GM12873 (cell line): ENCODE data around the gene SCAMP5.

Source experiments
- CTCF ChIP-seq: IDR thresholded peaks from 2 replicates; pipeline ENCODE4 v1.5.1; 2012; ENCODE audit warnings: low read depth, mild to moderate bottlenecking, moderate library complexity, low read length, control low read depth; ENCODE audit not compliant: insufficient read depth; ENCODE audit errors: missing control alignments

The SCAMP5 gene

DNA sequence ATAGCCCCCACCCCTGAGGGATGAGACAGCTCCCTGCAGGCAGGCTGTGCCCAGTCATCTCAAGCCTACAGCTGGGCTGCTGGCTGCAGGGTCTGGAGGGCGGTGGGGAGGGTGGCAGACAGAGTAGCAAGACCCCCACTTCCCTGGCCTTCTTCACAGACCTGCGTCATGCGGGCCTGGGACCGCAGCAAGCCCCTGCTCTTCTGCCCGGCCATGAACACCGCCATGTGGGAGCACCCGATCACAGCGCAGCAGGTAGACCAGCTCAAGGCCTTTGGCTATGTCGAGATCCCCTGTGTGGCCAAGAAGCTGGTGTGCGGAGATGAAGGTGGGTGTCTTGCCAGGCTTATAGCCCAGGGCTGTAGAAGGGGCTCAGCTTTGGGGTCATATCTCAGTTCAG is 53.0 kb downstream of the SCAMP5 start:
- TF ChIP-seq CTCF: no peak

DNA sequence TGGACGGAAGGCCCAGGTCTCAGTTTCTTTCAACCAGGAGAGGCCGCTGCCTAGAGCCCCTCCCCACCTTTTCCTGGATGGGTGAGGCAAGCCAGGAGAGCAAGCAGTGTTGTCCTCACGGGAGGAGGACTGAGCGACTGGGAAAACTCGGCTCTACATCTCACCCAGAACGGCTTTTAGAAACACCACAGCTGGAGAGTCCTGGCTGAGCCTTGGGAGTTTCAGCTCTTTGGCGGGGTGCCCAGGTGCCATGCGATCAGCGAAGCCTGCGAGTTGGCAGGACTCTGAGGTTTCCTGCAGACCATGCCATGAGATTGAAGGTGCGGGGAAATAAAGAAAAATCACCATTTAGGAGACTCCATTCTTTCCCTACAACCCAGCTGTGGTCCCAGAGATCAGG is 54.0 kb downstream of the SCAMP5 start:
- TF ChIP-seq CTCF: no peak

- no peak for TF ChIP-seq CTCF
These were observed 54.9 kb downstream of the SCAMP5 start for GRCh38 chr15:75050283-75050682.

- no peak for TF ChIP-seq CTCF
These were observed 55.8 kb downstream of the SCAMP5 start for GRCh38 chr15:75051191-75051608.

DNA sequence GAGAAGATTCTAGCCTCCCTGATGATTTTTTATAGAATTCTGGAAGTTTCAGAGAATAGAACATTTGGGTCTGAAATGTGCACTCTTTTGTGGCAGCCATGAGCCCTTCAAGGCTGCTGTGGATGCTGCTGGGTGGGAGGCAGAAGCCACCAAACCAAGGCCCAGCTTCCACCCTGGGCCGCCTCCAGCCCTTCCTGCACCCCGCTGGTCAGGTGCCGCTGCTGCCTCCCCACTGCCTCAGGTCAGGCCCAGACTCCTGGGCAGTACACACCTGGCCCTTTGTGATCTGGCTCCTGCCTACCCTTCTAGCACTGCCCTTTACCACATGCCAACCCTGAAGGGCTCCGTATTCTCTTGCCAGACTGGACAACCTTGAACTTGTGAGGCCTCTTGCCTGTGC is 56.3 kb downstream of the SCAMP5 start:
- TF ChIP-seq CTCF: no peak

GRCh38 chr15:75052972-75053747 is 57.8 kb downstream of the SCAMP5 start:
- no peak for TF ChIP-seq CTCF

- no peak for TF ChIP-seq CTCF
These were observed 58.4 kb downstream of the SCAMP5 start for GRCh38 chr15:75053748-75054125.
